KOPT-K1 (cell line): ENCODE results near the gene APOF.
"Not testable (repeated sequence)": the region's sequence is repeated elsewhere in the genome, so short reads cannot be mapped to it uniquely, and the experiment has no call there.

ENCODE experiments used
- H3K27ac ChIP-seq: fragments of 200-600 bp; sonication (generic); 2 replicates; pipeline ENCODE4 v1.5.1; 2016; ENCODE audit warnings: antibody characterized with exemption, mild to moderate bottlenecking, low read depth, low read length; ENCODE audit not compliant: poor library complexity, severe bottlenecking
- H3K36me3 ChIP-seq: fragments of 200-600 bp; sonication (generic); 2 replicates; pipeline ENCODE4 v1.5.1; 2017; ENCODE audit warnings: antibody characterized with exemption, mild to moderate bottlenecking, low read length, moderate library complexity; ENCODE audit not compliant: insufficient read depth
- H3K9me3 ChIP-seq: fragments of 200-600 bp; sonication (generic); 2 replicates; pipeline ENCODE4 v1.5.1; 2017; ENCODE audit warnings: antibody characterized with exemption, low read length, mild to moderate bottlenecking; ENCODE audit not compliant: insufficient read depth, poor library complexity, severe bottlenecking

The APOF gene

DNA sequence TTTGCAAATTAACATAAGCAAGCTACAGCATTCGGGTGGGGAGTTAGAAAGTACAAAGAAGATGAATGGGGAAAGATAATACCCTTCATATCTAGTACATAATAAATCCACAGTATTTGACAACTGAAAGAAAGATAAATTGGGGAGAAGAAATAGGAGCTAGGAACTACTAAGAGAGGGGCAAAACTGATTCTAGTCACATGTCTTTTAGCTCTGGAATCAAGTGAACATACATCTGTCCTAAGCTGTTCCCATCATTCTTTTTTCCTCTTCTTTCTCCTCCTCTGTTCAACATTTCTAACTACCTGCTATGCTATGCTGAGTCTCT is 15.3 kb upstream of the APOF start:
- no peak overlapping the region for H3K27ac ChIP-seq
- H3K9me3 ChIP-seq = peaks cover 13% of the 10 kb centered on the region
- H3K36me3 ChIP-seq = no peaks in the 10 kb centered on the region

DNA sequence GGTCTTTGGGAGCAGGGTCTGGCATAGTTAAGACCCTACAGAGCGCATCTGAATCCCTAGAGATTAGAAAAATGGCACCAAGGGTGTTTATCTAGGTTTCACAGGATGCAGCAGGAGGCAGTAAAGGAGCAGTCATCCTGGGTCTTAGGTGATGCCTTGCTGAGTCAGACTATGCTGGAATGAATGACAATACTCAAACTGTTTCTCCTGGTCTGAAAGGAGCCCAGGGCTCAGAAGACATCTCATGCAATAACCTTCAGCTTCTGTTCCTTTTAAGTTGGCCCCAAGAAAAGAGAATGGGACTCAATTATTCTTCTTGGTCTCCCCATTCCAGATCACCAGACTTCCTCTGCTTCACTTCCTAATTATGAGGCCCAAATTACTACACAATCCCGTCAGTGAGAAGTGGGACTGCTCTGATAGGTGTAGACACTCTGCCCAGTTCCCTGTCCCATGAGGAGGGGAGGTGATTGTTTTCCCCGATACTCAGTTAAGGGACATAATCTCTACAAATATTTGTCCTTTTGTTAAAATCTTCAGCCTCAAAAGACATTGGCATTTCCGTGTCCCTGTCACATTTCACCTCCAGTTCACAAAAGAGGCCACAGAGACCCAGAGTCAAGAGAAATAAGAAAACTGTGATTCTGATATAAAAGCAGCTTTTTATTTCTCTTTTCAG is 14.8 kb upstream of the APOF start:
- no peak overlapping the region for H3K27ac ChIP-seq
- no peaks in the 10 kb centered on the region for H3K36me3 ChIP-seq
- peaks cover 13% of the 10 kb centered on the region for H3K9me3 ChIP-seq

DNA sequence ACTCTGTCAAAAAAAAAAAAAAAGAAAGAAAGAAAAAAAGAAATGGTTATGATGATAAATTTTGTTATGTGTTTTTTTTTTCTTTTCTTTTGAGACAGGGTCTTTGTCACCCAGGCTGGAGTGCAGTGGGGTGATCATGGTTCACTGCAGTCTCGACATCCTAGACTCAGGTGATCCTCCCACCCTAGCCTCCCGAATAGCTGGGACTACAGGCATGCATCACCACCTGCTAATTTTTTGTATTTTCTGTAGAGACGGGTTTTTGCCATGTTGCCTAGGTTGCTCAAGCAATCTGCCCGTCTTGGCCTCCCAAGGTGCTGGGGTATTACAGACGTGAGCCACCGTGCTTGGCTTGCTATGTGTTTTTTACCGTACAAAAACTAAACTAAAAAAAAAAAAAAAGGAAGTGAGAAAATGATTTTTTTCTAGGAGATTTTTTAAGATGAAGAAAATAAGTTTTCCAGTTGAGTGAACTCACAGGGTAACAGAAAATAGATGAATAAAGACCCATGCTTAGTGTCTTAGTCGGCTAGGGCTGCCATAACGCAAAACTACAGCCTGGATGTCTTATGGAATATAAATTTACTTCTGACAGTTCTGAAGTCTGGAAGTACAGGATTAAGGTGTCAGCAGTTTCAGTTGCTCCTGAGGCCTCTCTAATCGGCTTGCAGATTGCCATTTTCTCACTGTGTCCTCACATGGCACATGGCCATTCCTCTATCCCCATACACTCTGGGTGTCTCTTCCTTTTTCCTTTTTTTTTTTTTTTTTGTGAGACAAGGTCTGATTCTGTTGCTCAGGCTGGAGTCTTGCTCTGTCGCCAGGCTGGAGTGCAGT is 13.2 kb upstream of the APOF start:
- H3K9me3 ChIP-seq = peaks cover 18% of the 10 kb centered on the region
- no peaks in the 10 kb centered on the region for H3K36me3 ChIP-seq
- H3K27ac ChIP-seq = no peak overlapping the region

- H3K36me3 ChIP-seq = no peaks in the 10 kb centered on the region
- H3K27ac ChIP-seq = no peak overlapping the region
- peaks cover 18% of the 10 kb centered on the region for H3K9me3 ChIP-seq
Observed at GRCh38 chr12:56374726-56375597, 12.3 kb upstream of the APOF start.

GRCh38 chr12:56373515-56373914 is 10.9 kb upstream of the APOF start:
- H3K36me3 ChIP-seq = no peaks in the 10 kb centered on the region
- H3K27ac ChIP-seq = no peak overlapping the region
- H3K9me3 ChIP-seq = peaks cover 18% of the 10 kb centered on the region

DNA sequence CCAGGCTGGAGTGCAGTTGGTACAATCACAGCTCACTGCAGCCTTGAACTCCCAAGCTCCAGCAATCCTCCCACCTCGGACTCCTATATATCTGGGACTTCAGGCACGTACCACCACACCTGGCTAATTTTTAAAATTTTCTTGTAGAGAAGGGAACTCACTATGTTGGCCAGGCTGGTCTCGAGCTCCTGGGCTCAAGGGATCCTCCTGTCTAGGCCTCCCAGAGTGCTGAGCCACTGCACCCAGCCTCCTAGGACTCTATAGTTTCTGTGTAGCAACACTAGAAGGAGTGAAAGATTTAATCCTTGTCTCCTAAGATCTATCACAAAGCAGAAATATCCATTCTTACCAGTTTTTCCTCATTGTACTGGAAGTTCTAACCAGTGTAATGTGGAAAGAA is 4.3 kb upstream of the APOF start:
- Histone ChIP-seq H3K27ac (no peak overlapping the region), H3K36me3 (no peaks in the 10 kb centered on the region), H3K9me3 (peaks cover 3% of the 10 kb centered on the region)

DNA sequence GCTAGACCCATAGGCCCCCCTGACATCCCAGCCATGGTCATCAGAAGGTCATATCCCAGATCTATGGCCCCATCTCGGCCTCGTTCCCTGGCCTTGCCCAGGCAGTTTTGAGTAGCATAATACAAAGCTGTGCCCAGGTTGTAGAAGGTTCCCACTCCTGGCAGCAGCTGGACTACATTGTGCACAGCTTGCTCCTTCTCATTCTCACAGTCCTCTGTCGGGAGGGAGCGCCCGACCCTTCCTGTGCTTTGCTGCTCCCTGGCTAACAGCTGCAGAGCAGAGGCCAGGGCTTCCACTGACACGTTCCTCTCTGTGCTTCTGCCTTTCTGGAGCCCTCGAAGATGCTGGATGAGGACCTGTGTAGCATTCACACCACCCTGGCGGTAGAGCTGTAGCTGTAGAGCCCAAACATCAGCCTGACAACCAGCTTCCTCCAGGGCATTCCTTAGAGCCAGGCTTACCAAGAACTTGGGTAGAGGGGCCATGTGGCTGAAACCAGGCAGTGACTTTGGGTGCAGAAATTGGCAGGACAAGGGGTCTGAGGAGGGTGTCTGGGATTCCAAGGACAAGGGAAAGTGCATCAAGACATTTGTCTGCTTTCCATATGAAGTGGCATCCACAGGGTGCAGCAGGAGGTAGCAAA is 1.0 kb downstream of the APOF start:
- no peak overlapping the region for H3K27ac ChIP-seq
- H3K9me3 ChIP-seq = no peaks in the 10 kb centered on the region
- H3K36me3 ChIP-seq = no peaks in the 10 kb centered on the region

DNA sequence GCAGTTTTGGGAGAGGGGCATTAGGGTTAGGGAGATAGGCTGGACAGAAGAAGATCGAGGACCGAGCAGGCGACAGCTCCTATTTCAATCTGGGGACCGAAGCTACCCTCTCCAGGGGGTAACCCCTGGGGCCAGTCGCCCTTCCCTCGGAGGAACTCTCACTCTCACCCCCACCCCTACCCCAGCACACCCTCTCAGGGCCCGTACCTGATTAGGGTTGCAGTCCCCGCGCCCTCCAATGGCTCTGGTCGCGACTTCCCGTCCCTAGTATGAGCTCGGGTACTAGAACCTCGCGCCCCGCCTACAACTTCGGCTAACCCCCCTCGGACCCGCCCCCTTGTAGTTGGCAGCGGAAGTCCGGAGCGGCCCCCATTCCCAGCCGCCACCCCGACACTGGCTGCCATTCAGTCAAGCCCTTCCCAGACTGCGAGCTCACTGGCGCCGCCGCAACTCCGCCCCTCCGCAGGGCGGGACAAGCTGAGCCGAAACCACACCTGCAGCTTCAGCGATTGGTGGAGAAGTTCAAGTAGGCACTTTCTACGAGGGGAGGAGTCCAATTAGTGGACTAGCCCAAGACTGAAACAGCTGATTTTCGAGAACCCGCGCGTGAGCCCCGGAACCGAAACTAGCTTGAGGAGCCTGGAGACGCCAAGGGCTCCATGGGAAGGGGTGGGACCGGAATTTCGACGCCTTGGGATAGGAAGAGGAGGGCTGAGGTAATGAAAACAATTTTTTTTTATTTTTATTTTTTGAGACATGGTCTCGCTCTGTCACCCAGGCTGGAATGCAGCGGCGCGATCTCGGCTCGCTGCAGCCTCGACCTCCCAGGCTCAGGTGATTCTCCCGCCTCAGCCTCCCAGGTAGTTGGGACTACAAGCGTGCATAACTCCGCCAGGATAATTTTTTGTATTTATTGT is 2.5 kb downstream of the APOF start, which contains the start of gene STAT2:
Gene STAT2, minus strand, starts transcription at position 257 of the 917 bp plus-strand sequence. CDS start 3,536 bp downstream, outside the sequence.
- Histone ChIP-seq H3K27ac (peak within 1 kb of the TSS; percentile 74), H3K9me3 (no peaks in the 10 kb centered on the region)

GRCh38 chr12:56358836-56359532 is 3.7 kb downstream of the APOF start:
- H3K27ac ChIP-seq = peak overlapping the region; percentile 74
- H3K36me3 ChIP-seq = peaks cover 24% of the 10 kb centered on the region
- no peaks in the 10 kb centered on the region for H3K9me3 ChIP-seq

More for the DNA sequence above, 2.5 kb downstream of the APOF start, which contains the start of gene STAT2:
- H3K36me3 ChIP-seq = peaks cover 13% of the 10 kb centered on the region

DNA sequence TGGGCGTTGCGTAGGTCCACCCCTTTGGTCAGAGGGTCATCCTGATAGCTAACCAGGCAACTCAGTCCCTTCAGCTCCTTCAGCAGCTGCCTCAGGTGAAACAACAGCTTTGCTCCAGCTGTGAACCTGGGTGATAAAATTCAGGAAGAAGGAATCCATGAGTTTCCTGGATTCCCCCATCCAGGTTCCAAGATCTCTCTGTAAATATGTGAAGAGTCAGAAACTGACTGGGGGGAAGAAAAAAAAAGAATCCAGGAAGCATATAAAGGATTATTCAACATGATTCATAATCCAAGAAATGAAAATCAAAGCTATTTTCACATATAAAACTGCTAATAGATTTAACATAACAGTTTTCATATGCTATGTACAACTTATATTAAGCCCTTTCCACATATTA is 11.3 kb downstream of the APOF start:
- no peaks in the 10 kb centered on the region for H3K9me3 ChIP-seq
- peaks cover 94% of the 10 kb centered on the region for H3K36me3 ChIP-seq

DNA sequence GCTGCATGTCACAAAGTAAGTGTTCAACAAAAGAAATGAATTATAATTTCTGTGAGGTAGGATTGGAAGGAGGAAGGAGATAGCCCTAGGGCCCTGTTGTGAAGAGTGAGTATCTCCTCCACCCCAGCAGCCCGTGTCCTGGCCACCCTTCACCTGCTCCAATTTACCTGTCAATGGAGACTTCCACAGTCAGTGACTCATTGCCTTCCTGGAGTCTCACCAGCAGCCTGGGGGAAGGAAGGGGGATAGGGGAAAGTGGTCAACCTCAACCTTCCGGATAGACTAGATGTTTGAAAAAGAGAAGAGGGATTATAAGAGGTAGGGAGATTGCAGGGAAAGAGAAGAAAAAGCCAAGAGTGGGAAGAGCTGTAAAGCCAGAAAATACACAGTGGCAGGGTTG is 12.0 kb downstream of the APOF start:
- H3K36me3 ChIP-seq = peaks cover 94% of the 10 kb centered on the region
- H3K9me3 ChIP-seq = no peaks in the 10 kb centered on the region
- no peak overlapping the region for H3K27ac ChIP-seq

More for the DNA sequence above, 11.3 kb downstream of the APOF start:
- H3K27ac ChIP-seq = no peak overlapping the region

DNA sequence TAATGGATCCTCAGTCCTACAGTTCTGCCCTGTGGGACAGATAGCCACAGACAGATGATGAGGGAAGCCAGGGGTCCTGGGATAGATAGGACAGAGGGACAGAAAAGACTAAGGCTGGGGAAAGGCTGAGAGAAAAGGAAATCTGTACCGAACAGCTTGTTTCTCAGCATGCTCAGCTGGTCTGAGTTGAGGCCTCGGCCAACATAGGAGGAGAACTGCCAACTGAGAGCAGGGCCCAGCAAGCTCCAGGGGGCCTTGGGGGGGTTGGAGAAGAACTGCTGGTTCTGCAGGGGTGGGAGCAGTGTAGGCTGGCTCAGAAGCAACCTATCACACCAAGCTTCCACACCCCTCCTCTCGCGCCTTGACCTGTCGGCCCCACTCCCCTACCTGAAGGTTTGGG is 13.9 kb downstream of the APOF start:
- H3K27ac ChIP-seq = no peak overlapping the region
- H3K9me3 ChIP-seq = no peaks in the 10 kb centered on the region
- peaks cover 85% of the 10 kb centered on the region for H3K36me3 ChIP-seq

- not testable (repeated sequence) for H3K9me3 ChIP-seq, H3K27ac ChIP-seq
- peaks cover 87% of the 10 kb centered on the region for H3K36me3 ChIP-seq
Observed at GRCh38 chr12:56347255-56347654, 15.4 kb downstream of the APOF start.
